Mononuclear cell (primary cell): ENCODE results near the gene PLEKHG2. TPM values are rescaled to one million over a fixed set of nuclear protein-coding genes. Genes with fewer than 3 reads are reported as not detected.
A peak's percentile ranks its signal among the peaks of the same experiment; 100 is the strongest.

Source experiments
- H3K27me3 ChIP-seq: 2 replicates; pipeline ENCODE4 v1.6.0; 2011; ENCODE audit warnings: low read length, control low read depth; ENCODE audit not compliant: insufficient read depth
- H3K4me1 ChIP-seq: 2 replicates; pipeline ENCODE4 v1.5.1; 2011; ENCODE audit warnings: mild to moderate bottlenecking, low read length, control low read depth; ENCODE audit not compliant: insufficient read depth
- H3K4me3 ChIP-seq: 2 replicates; pipeline ENCODE4 v1.5.1; 2011; ENCODE audit warnings: mild to moderate bottlenecking, low read length, moderate library complexity
- H3K9me3 ChIP-seq: 2 replicates; pipeline ENCODE4 v1.5.1; 2011; ENCODE audit warnings: low read depth, mild to moderate bottlenecking, control low read depth, low read length
- total RNA-seq: library from RNA; depleted of rRNA; stranded (reverse); fragments of >200 nt; gene quantifications from one replicate; pipeline ENCODE4 v1.2.3, GENCODE V29; 2012

PLEKHG2 gene
- total RNA-seq, 1 donor, result 21.5 TPM

- H3K9me3 ChIP-seq, result no peaks in the 10 kb centered on the region
- H3K27me3 ChIP-seq, result no peaks in the 10 kb centered on the region
- peaks cover 52% of the 10 kb centered on the region for H3K4me1 ChIP-seq
- H3K4me3 ChIP-seq, result peak overlapping the region; percentile 100
Observed at GRCh38 chr19:39408392-39409207, 3.9 kb upstream of the PLEKHG2 start.

GRCh38 chr19:39409208-39410016 lies 3.1 kb upstream of the PLEKHG2 start:
- no peaks in the 10 kb centered on the region for H3K27me3 ChIP-seq
- no peaks in the 10 kb centered on the region for H3K9me3 ChIP-seq
- peak overlapping the region; percentile 100 for H3K4me3 ChIP-seq
- H3K4me1 ChIP-seq, result peaks cover 52% of the 10 kb centered on the region

- Histone ChIP-seq H3K9me3 (no peaks in the 10 kb centered on the region), H3K27me3 (no peaks in the 10 kb centered on the region), H3K4me3 (peak overlapping the region; percentile 100), H3K4me1 (peaks cover 45% of the 10 kb centered on the region)
Observed at GRCh38 chr19:39410017-39410830, 2.2 kb upstream of the PLEKHG2 start.

- Histone ChIP-seq H3K9me3 (no peaks in the 10 kb centered on the region), H3K4me1 (peaks cover 40% of the 10 kb centered on the region), H3K27me3 (no peaks in the 10 kb centered on the region), H3K4me3 (peak overlapping the region; percentile 100)
Observed at GRCh38 chr19:39410831-39411080, 1.7 kb upstream of the PLEKHG2 start.

GRCh38 chr19:39411081-39411831 lies 1.2 kb upstream of the PLEKHG2 start:
- Histone ChIP-seq H3K27me3 (no peaks in the 10 kb centered on the region), H3K4me1 (peaks cover 35% of the 10 kb centered on the region), H3K4me3 (peak overlapping the region; percentile 100), H3K9me3 (no peaks in the 10 kb centered on the region)

- Histone ChIP-seq H3K9me3 (no peaks in the 10 kb centered on the region), H3K4me3 (peak overlapping the region; percentile 100), H3K4me1 (peaks cover 35% of the 10 kb centered on the region), H3K27me3 (no peaks in the 10 kb centered on the region)
Observed at GRCh38 chr19:39411832-39412099, 703 bp upstream of the PLEKHG2 start.

GRCh38 chr19:39412867-39413271 lies 400 bp downstream of the PLEKHG2 start:
- Histone ChIP-seq H3K9me3 (no peaks in the 10 kb centered on the region), H3K4me3 (peak overlapping the region; percentile 100), H3K27me3 (no peaks in the 10 kb centered on the region), H3K4me1 (peaks cover 35% of the 10 kb centered on the region)

- Histone ChIP-seq H3K9me3 (no peaks in the 10 kb centered on the region), H3K4me1 (peaks cover 33% of the 10 kb centered on the region), H3K27me3 (no peaks in the 10 kb centered on the region), H3K4me3 (peak overlapping the region; percentile 100)
Observed at GRCh38 chr19:39413272-39413910, 922 bp downstream of the PLEKHG2 start.

- Histone ChIP-seq H3K27me3 (no peaks in the 10 kb centered on the region), H3K4me1 (peaks cover 27% of the 10 kb centered on the region), H3K9me3 (no peaks in the 10 kb centered on the region), H3K4me3 (no peak overlapping the region)
Observed at GRCh38 chr19:39413911-39414608, 1.6 kb downstream of the PLEKHG2 start.

- no peak overlapping the region for H3K4me3 ChIP-seq
- no peaks in the 10 kb centered on the region for H3K9me3 ChIP-seq
- peaks cover 25% of the 10 kb centered on the region for H3K4me1 ChIP-seq
- H3K27me3 ChIP-seq, result no peaks in the 10 kb centered on the region
Observed at GRCh38 chr19:39415111-39416046, 2.9 kb downstream of the PLEKHG2 start.

GRCh38 chr19:39416152-39417120 lies 4.0 kb downstream of the PLEKHG2 start:
- Histone ChIP-seq H3K4me1 (peaks cover 14% of the 10 kb centered on the region), H3K27me3 (no peaks in the 10 kb centered on the region), H3K4me3 (no peak overlapping the region), H3K9me3 (no peaks in the 10 kb centered on the region)

- no peaks in the 10 kb centered on the region for H3K27me3 ChIP-seq
Observed at GRCh38 chr19:39417463-39418181, 5.2 kb downstream of the PLEKHG2 start.

More at GRCh38 chr19:39417463-39418181, 5.2 kb downstream of the PLEKHG2 start:
- peaks cover 10% of the 10 kb centered on the region for H3K4me1 ChIP-seq
- no peaks in the 10 kb centered on the region for H3K9me3 ChIP-seq
- no peak overlapping the region for H3K4me3 ChIP-seq
